Activated T-helper 17 cell treated with anti-CD3 and anti-CD28 coated beads, Interleukin-2, amount 50 U/mL, for 72 hours (primary cell): ENCODE measurements around the gene ABCG4. TPM values are rescaled to one million over a fixed set of nuclear protein-coding genes. Genes with fewer than 3 reads are reported as not detected.
"Not testable (repeated sequence)": the region's sequence is repeated elsewhere in the genome, so short reads cannot be mapped to it uniquely, and the experiment has no call there.

Experiments used
- ATAC-seq: fragments of 150-1000 bp; cut with Tn5 transposase; replicated peaks from 2 replicates; pipeline ENCODE4 v1.10.0; 2021; ENCODE audit warnings: mild to moderate bottlenecking, moderate library complexity
- H3K27ac Mint-ChIP-seq: one replicate; pipeline ENCODE4 v1.8.0; 2022; ENCODE audit warnings: mixed read lengths
- H3K27me3 Mint-ChIP-seq: one replicate; pipeline ENCODE4 v1.8.0; 2022; ENCODE audit warnings: mixed read lengths
- H3K36me3 Mint-ChIP-seq: one replicate; pipeline ENCODE4 v1.8.0; 2022; ENCODE audit warnings: low read depth, mild to moderate bottlenecking, mixed read lengths
- H3K4me1 Mint-ChIP-seq: one replicate; pipeline ENCODE4 v1.8.0; 2022; ENCODE audit warnings: mixed read lengths
- H3K4me3 Mint-ChIP-seq: one replicate; pipeline ENCODE4 v1.8.0; 2022; ENCODE audit warnings: mild to moderate bottlenecking, mixed read lengths
- H3K9me3 Mint-ChIP-seq: one replicate; pipeline ENCODE4 v1.8.0; 2022; ENCODE audit warnings: mixed read lengths
- total RNA-seq, 2 donors: library from RNA; stranded (reverse); gene quantifications; one replicate each; pipeline ENCODE4 v1.2.3, GENCODE V29; 2022

Gene ABCG4
- total RNA-seq, 2 donors from 2014 or later: not detected

DNA sequence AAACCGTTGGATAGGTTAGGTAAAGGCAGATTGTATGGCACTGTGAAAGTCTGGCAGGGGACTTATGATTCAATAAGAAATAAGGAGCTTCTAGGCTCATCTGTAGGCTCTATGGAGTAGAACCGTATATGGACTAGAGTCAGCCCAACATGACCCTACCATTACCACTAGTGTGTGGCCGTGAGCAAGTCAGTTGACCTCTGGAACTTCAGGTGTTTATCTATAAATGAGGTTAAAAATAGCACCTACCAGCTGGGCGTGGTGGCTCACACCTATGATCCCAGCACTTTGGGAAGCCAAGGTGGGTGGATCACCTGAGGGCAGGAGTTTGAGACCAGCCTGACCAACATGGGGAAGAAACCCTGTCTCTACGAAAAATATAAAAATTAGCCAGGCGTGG lies 23.0 kb upstream of the ABCG4 start:
- peaks cover 19% of the 10 kb centered on the region for H3K4me1 Mint-ChIP-seq
- H3K9me3 Mint-ChIP-seq: no peaks in the 10 kb centered on the region
- H3K27ac Mint-ChIP-seq: no peak overlapping the region
- H3K36me3 Mint-ChIP-seq: peaks cover 75% of the 10 kb centered on the region
- no peak overlapping the region for H3K4me3 Mint-ChIP-seq
- no peaks in the 10 kb centered on the region for H3K27me3 Mint-ChIP-seq
- ATAC-seq: no peak

DNA sequence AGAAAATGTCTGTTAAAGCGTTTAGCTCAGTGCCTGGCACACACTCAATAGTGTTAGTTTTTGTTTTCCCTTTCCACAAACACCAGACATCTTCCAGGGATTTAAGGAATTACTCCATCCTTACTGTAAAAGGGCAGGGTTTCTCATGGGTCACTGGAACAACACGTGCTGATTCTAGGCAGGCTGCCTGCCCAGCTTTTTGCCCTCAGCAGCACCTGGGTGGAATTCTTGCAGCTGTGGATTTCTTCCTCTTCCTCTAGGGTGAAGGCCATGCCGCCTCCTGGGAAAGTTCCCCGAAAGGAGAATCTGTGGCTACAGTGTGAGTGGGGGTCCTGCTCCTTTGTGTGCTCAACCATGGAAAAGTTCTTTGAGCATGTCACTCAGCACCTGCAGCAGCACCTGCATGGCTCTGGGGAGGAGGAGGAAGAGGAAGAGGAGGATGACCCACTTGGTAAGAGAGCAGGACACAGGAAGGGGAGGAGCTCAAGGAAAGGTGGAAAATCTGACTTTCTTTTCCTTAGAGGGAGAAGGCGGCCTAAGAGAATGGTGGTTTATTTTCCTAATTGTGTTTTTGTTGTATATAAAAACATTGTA lies 22.1 kb upstream of the ABCG4 start:
- H3K27ac Mint-ChIP-seq: peak overlapping the region; percentile 63
- no peaks in the 10 kb centered on the region for H3K9me3 Mint-ChIP-seq
- ATAC-seq: no peak
- H3K36me3 Mint-ChIP-seq: peaks cover 80% of the 10 kb centered on the region
- peaks cover 18% of the 10 kb centered on the region for H3K4me1 Mint-ChIP-seq
- no peak overlapping the region for H3K4me3 Mint-ChIP-seq
- H3K27me3 Mint-ChIP-seq: no peaks in the 10 kb centered on the region

DNA sequence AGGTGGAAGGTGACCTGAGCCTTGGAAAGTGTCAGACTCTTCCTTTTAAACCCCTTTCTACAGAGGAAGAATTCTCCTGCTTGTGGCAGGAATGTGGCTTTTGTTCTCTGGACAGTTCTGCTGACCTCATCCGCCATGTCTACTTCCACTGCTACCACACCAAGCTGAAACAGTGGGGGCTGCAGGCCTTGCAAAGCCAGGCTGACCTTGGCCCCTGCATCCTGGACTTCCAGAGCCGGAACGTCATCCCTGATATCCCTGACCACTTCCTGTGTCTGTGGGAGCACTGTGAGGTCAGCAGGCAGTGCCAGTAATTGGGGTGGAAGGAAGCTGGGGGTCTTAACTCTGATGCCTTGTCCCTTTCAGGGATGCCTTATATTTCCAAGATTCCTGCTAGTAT lies 18.2 kb upstream of the ABCG4 start:
- Mint-ChIP-seq H3K27me3 (no peaks in the 10 kb centered on the region), H3K36me3 (peaks cover 79% of the 10 kb centered on the region), H3K27ac (no peak overlapping the region), H3K4me3 (no peak overlapping the region), H3K4me1 (peaks cover 6% of the 10 kb centered on the region), H3K9me3 (no peaks in the 10 kb centered on the region)
- ATAC-seq: no peak

DNA sequence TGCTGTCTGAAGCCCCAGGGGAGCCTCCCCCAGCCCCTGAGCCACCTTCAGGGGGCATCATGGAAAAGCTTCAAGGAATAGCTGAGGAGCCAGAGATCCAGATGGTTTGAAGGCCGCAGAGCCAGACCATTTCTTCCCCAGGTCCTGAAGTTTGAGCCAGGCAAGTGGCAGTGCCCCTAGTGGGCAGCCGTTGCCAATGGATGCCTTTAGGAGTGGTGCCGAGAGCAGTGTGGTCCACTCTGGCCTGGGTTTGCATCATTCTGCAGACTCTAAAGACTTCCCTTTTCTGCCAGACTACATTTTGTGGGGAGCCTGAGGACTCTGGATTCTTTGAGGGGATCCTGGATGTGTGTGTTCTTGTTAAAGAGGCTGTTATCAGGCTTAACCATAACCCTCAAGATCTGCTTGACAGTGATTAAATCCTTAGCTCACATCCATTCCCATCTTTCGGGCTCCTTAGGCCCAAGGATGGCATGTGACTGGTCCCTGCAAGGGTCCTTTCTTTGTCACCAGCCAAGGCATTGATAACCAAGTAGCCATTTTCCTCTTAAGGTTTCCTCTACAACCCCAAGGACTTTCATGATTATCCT lies 14.4 kb upstream of the ABCG4 start:
- Mint-ChIP-seq H3K9me3 (no peaks in the 10 kb centered on the region), H3K36me3 (peaks cover 49% of the 10 kb centered on the region), H3K27ac (no peak overlapping the region), H3K4me1 (no peaks in the 10 kb centered on the region), H3K27me3 (peaks cover 7% of the 10 kb centered on the region), H3K4me3 (no peak overlapping the region)
- no peak for ATAC-seq

DNA sequence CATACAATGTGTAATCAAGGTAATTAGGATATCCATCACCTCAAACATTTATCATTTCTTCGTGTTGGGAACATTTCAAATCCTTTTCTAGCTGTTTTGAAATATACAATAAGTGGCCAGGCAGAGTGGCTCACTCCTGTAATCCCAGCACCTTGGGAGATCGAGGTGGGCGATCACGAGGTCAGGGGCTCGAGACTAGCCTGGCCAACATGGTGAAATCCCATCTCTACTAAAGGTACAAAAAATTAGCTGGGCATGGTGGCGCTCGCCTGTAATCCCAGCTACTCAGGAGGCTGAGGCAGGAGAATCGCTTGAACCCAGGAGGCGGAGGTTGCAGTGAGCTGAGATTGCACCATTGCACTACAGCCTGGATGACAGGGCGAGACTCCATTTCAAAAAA lies 9.6 kb upstream of the ABCG4 start:
- H3K27ac Mint-ChIP-seq, ATAC-seq, H3K4me1 Mint-ChIP-seq, H3K4me3 Mint-ChIP-seq, H3K9me3 Mint-ChIP-seq, H3K36me3 Mint-ChIP-seq: not testable (repeated sequence)
- H3K27me3 Mint-ChIP-seq: peaks cover 14% of the 10 kb centered on the region

DNA sequence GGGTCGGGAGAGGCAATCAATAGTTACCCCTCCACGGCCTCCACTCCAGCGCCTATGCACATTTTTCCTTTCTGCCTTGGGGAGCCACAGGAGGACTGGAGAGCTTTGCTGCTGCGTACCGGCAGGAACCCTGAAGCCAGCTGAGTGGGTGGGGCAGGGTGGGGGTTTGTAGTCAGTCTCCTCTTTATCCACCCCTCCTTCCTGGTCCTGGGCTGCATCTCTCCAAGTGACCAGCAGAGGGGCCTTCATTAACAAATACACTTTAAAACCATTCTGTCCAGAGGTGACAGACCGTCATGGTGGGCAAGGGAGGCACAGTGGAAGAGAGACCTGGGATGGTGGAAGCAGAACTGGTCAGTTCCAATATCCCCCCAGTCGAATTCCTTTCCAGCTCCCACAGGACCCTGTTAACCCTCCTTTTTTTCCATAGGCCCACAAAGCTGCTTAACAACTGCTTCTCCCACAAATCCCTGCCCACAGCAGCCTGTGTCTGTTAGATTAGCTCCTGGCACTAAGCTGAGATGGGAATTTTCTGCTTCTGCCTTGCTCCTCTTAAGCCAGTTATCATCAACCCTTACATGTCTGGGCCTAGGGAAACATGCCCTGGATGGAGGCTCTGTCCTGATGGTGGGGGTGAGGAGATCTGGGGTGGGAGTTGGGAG lies 3.9 kb upstream of the ABCG4 start:
- H3K27ac Mint-ChIP-seq: no peak overlapping the region
- H3K4me1 Mint-ChIP-seq: no peaks in the 10 kb centered on the region
- no peak overlapping the region for H3K4me3 Mint-ChIP-seq
- H3K27me3 Mint-ChIP-seq: peaks cover 31% of the 10 kb centered on the region
- H3K9me3 Mint-ChIP-seq: no peaks in the 10 kb centered on the region
- ATAC-seq: peak; percentile 51
- no peaks in the 10 kb centered on the region for H3K36me3 Mint-ChIP-seq

DNA sequence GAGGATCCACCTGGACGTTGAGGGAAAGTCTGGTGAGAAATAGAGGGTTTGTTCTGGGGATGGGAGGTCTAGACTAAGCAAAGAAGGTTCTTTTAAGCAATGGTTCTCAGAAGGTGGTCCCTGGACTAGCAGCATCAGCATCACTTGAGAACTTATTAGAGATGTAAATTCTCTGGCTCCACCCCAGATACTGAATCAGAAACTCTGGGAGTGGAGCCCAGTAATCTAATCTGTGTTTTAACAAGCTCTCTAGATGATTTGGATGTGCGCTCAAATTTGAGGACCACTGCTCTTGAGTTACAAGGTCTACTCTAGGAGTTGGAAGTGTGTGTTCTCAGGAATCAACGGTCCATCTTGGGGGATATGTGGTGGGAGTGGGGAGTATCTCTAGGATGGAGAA lies 3.3 kb upstream of the ABCG4 start:
- H3K4me1 Mint-ChIP-seq: no peaks in the 10 kb centered on the region
- no peaks in the 10 kb centered on the region for H3K36me3 Mint-ChIP-seq
- H3K27me3 Mint-ChIP-seq: peaks cover 31% of the 10 kb centered on the region
- H3K9me3 Mint-ChIP-seq: no peaks in the 10 kb centered on the region
- ATAC-seq: no peak
- H3K27ac Mint-ChIP-seq: no peak overlapping the region
- no peak overlapping the region for H3K4me3 Mint-ChIP-seq

DNA sequence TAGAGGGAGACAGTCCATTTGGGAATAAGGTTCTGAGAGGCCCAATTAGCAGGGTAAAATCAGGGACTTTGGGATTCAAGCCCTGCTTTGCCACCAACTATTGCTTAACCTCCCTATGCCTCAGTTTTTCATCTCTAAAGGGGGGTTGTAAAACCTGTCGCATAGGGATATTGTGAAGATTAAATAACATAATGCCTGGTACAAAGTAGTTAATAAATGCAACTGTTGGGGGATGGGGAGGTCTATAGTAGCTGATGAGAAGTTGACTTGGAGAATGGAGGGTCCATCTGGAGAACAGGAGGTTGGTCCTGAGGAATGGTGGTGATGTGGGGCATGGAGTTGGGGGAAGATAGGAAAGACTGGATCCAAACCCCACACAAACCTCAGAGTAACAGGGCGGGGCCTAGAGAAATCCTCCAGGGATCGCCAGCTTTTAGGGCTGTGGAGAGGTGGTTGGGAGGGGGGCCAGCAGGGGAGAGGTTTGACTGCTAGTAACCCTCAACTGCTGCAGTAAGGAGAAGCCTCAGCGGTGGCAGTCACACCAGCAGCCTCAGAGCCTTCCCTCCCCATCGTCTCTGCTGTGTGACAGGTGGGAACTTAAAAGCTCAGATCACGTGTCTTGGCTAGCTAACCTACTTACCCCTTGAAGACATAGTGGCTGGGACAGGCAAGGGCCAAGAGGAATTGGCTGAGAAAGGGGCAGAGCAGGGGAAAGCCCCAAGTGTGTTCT lies 1.1 kb upstream of the ABCG4 start:
- H3K4me3 Mint-ChIP-seq: peak overlapping the region; percentile 55
- no peaks in the 10 kb centered on the region for H3K36me3 Mint-ChIP-seq
- H3K27me3 Mint-ChIP-seq: peaks cover 31% of the 10 kb centered on the region
- H3K27ac Mint-ChIP-seq: no peak overlapping the region
- ATAC-seq: no peak
- H3K9me3 Mint-ChIP-seq: no peaks in the 10 kb centered on the region
- H3K4me1 Mint-ChIP-seq: no peaks in the 10 kb centered on the region

DNA sequence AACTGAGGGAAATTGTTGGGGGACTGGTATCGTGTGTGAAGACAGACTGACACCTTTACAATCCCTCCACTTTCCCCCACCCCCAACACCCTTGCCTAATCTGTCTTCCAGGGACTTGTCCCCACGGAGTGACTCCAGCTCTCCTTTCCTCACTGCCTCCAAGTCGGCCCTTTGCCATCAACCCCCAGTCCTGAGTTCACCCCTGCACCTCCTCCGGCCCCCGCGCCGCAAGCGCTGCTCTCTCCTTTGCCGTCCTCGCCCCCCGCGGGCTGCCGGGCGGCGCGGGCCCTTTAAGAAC lies 183 bp upstream of the ABCG4 start:
- Mint-ChIP-seq H3K4me1 (no peaks in the 10 kb centered on the region), H3K9me3 (no peaks in the 10 kb centered on the region), H3K4me3 (peak overlapping the region; percentile 55), H3K36me3 (no peaks in the 10 kb centered on the region), H3K27ac (no peak overlapping the region), H3K27me3 (peaks cover 30% of the 10 kb centered on the region)
- no peak for ATAC-seq

DNA sequence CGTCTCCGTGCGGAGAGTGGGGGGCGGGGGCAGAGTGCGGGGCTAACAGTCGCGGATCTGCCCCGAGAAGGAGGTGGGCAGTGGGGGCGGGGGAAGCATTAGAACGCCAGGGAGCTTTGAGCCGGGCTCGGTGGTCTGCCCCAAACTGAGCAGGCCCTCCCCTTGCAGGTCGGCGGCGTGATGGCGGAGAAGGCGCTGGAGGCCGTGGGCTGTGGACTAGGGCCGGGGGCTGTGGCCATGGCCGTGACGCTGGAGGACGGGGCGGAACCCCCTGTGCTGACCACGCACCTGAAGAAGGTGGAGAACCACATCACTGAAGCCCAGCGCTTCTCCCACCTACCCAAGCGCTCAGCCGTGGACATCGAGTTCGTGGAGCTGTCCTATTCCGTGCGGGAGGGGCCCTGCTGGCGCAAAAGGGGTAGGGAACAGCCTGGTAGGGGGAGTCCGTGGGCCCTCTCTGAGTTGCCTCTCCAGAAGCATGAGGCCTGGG lies 979 bp downstream of the ABCG4 start:
- no peak overlapping the region for H3K27ac Mint-ChIP-seq
- H3K36me3 Mint-ChIP-seq: no peaks in the 10 kb centered on the region
- H3K4me1 Mint-ChIP-seq: no peaks in the 10 kb centered on the region
- no peaks in the 10 kb centered on the region for H3K9me3 Mint-ChIP-seq
- peaks cover 27% of the 10 kb centered on the region for H3K27me3 Mint-ChIP-seq
- ATAC-seq: no peak
- peak overlapping the region; percentile 33 for H3K4me3 Mint-ChIP-seq

DNA sequence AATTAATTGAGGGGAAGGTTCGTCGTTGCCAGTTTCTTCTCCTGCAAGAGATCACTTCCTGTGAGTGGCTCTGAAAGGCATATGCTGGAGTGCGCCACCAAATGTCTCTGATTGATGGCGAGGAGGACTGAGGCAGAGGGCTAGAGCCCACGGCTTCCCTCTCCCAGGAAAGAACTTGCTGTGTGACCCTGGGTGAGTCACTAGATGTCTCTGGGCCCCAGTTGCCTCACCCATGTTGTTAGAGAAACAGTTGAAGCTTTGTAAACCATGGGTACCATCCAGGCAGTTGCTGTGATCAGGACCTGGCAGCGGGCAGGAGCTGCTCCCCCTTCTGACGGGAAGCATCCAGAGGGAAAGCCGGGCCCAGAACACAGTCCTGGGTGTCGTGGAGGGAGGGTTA lies 3.2 kb downstream of the ABCG4 start:
- no peaks in the 10 kb centered on the region for H3K9me3 Mint-ChIP-seq
- H3K36me3 Mint-ChIP-seq: no peaks in the 10 kb centered on the region
- no peak overlapping the region for H3K4me3 Mint-ChIP-seq
- peaks cover 18% of the 10 kb centered on the region for H3K27me3 Mint-ChIP-seq
- no peaks in the 10 kb centered on the region for H3K4me1 Mint-ChIP-seq
- H3K27ac Mint-ChIP-seq: no peak overlapping the region
- no peak for ATAC-seq

DNA sequence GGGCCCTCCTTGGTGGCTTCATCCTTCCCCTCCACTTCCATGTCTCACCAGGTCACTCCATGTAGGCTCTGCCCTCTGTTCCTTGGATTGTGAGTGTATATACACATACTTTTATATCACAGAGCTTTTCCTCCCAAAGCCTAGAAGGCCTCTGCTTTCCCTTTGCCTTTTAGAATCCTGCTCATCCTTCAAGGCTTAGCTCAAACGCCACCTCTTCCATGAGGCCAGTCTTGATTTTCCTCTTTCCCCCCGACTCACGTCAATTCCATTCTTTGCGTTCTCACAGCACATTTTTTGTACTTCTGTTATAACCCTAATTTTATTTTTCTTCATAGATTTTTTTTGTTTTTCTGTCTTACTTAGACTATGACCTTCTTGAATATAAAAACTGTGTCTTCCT lies 3.8 kb downstream of the ABCG4 start:
- Mint-ChIP-seq H3K27ac (no peak overlapping the region), H3K4me3 (no peak overlapping the region), H3K36me3 (no peaks in the 10 kb centered on the region), H3K27me3 (peaks cover 13% of the 10 kb centered on the region), H3K4me1 (no peaks in the 10 kb centered on the region), H3K9me3 (no peaks in the 10 kb centered on the region)
- ATAC-seq: no peak

DNA sequence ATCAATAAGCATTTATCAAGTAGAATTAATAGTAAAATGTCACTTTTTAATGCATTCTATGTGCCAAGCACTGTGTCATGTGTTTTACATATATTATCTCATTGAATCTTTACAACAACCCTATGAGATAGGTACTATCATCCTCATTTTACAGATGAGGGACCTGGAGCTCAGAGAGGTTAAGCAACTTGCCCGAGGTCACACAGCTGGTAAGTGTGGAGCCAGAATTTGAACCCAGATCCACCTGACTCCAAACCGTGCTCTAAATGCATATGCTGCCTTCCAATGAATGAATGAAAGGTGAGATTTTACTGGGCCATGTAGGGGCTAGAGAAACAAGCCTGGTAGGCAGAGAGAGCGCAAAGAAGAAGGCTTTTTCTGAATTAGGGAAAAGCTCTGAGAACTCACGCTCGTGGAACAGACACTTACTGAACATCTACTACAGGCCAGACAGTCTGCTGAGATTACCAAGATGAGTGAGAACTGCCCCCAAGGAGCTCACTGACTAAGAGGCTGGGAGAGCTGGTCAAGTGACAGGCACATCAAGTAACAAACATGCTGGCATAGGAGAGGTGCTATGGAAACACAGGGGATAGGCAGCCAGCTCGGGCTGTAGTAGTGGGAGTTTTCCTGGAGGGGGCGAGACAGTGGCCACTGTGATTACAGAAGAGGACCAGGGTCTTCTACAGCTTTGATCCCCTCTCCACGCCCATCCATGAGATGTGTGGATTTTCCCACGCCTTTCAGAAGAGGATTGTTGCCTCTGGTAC lies 4.4 kb downstream of the ABCG4 start:
- Mint-ChIP-seq H3K27me3 (peaks cover 7% of the 10 kb centered on the region), H3K4me3 (no peak overlapping the region), H3K27ac (no peak overlapping the region), H3K36me3 (no peaks in the 10 kb centered on the region), H3K9me3 (no peaks in the 10 kb centered on the region), H3K4me1 (no peaks in the 10 kb centered on the region)
- no peak for ATAC-seq

DNA sequence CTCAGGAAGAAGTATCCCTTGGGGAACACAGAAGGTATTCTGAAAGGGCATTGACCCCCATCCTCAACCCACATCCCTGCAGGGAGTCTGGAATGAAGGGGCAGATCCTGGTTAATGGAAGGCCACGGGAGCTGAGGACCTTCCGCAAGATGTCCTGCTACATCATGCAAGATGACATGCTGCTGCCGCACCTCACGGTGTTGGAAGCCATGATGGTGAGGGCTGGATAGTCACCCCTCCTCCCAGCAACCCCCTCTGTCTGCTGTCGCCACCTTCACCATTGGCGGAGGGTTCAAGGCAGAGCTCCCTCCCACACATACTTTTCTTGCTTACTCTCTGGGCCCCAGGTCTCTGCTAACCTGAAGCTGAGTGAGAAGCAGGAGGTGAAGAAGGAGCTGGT lies 5.3 kb downstream of the ABCG4 start:
- no peaks in the 10 kb centered on the region for H3K9me3 Mint-ChIP-seq
- H3K27ac Mint-ChIP-seq: no peak overlapping the region
- H3K27me3 Mint-ChIP-seq: peaks cover 6% of the 10 kb centered on the region
- no peaks in the 10 kb centered on the region for H3K4me1 Mint-ChIP-seq
- H3K4me3 Mint-ChIP-seq: no peak overlapping the region
- ATAC-seq: no peak
- no peaks in the 10 kb centered on the region for H3K36me3 Mint-ChIP-seq
